Chondrocyte (in vitro differentiated cells): ENCODE results near the gene UBE2U. TPM values are rescaled to one million over a fixed set of nuclear protein-coding genes. Genes with fewer than 3 reads are reported as not detected.

Source experiments
- DNase-seq: peaks from one replicate; pipeline ENCODE4 v3.0.0; 2021; ENCODE audit warnings: mixed read lengths, low spot score
- H3K27ac Mint-ChIP-seq: one replicate; pipeline ENCODE4 v1.8.0; 2021; ENCODE audit warnings: mild to moderate bottlenecking, moderate library complexity, mixed read lengths; ENCODE audit not compliant: unreplicated experiment
- H3K27me3 Mint-ChIP-seq: 2 replicates; pipeline ENCODE4 v1.8.0; 2021; ENCODE audit warnings: low read depth, mixed read lengths
- H3K36me3 Mint-ChIP-seq: 2 replicates; pipeline ENCODE4 v1.8.0; 2021; ENCODE audit warnings: low read depth, mixed read lengths
- H3K4me1 Mint-ChIP-seq: 2 replicates; pipeline ENCODE4 v1.8.0; 2021; ENCODE audit warnings: low read depth, mild to moderate bottlenecking, mixed read lengths
- H3K4me3 Mint-ChIP-seq: one replicate; pipeline ENCODE4 v1.8.0; 2021; ENCODE audit warnings: mild to moderate bottlenecking, moderate library complexity, mixed read lengths; ENCODE audit not compliant: unreplicated experiment
- H3K9me3 Mint-ChIP-seq: 2 replicates; pipeline ENCODE4 v1.8.0; 2021; ENCODE audit warnings: low read depth, mixed read lengths
- CTCF ChIP-seq: fragments of 200-600 bp; sonication (generic); IDR thresholded peaks from 2 replicates; pipeline ENCODE4 v1.5.0; 2021; ENCODE audit warnings: antibody characterized with exemption, mild to moderate bottlenecking, moderate library complexity
- total RNA-seq: library from RNA; stranded (reverse); gene quantifications from 3 replicates; pipeline ENCODE4 v1.2.1, GENCODE V29; 2021

UBE2U gene
- total RNA-seq, 1 donor from 2014 or later, result 0.27 TPM

GRCh38 chr1:64287071-64287470 lies 83.6 kb downstream of the UBE2U start:
- Mint-ChIP-seq H3K27ac (no peak overlapping the region), H3K4me3 (no peak overlapping the region), H3K9me3 (peaks cover 2% of the 10 kb centered on the region), H3K27me3 (no peaks in the 10 kb centered on the region), H3K36me3 (no peaks in the 10 kb centered on the region), H3K4me1 (no peaks in the 10 kb centered on the region)
- DNase-seq, result no peak
- no peak for TF ChIP-seq CTCF

- no peaks in the 10 kb centered on the region for H3K4me1 Mint-ChIP-seq
- no peak overlapping the region for H3K4me3 Mint-ChIP-seq
- no peak for DNase-seq
- H3K27me3 Mint-ChIP-seq, result no peaks in the 10 kb centered on the region
- H3K36me3 Mint-ChIP-seq, result peaks cover 2% of the 10 kb centered on the region
- H3K27ac Mint-ChIP-seq, result no peak overlapping the region
- peaks cover 7% of the 10 kb centered on the region for H3K9me3 Mint-ChIP-seq
- no peak for TF ChIP-seq CTCF
Measured at GRCh38 chr1:64290420-64290819, 87.0 kb downstream of the UBE2U start.

- Mint-ChIP-seq H3K27me3 (peaks cover 3% of the 10 kb centered on the region), H3K36me3 (peaks cover 2% of the 10 kb centered on the region), H3K4me1 (no peaks in the 10 kb centered on the region), H3K9me3 (peaks cover 7% of the 10 kb centered on the region), H3K4me3 (no peak overlapping the region), H3K27ac (no peak overlapping the region)
- no peak for DNase-seq
- no peak for TF ChIP-seq CTCF
Measured at GRCh38 chr1:64291931-64292330, 88.5 kb downstream of the UBE2U start.

- no peaks in the 10 kb centered on the region for H3K4me1 Mint-ChIP-seq
- TF ChIP-seq CTCF, result no peak
- DNase-seq, result no peak
- no peak overlapping the region for H3K27ac Mint-ChIP-seq
- H3K27me3 Mint-ChIP-seq, result peaks cover 5% of the 10 kb centered on the region
- peaks cover 10% of the 10 kb centered on the region for H3K9me3 Mint-ChIP-seq
- H3K36me3 Mint-ChIP-seq, result peaks cover 2% of the 10 kb centered on the region
- no peak overlapping the region for H3K4me3 Mint-ChIP-seq
Measured at GRCh38 chr1:64292399-64292798, 89.0 kb downstream of the UBE2U start.

GRCh38 chr1:64293820-64294219 lies 90.4 kb downstream of the UBE2U start:
- Mint-ChIP-seq H3K9me3 (peaks cover 21% of the 10 kb centered on the region), H3K27ac (no peak overlapping the region), H3K27me3 (peaks cover 5% of the 10 kb centered on the region), H3K36me3 (peaks cover 4% of the 10 kb centered on the region), H3K4me1 (no peaks in the 10 kb centered on the region), H3K4me3 (no peak overlapping the region)
- no peak for TF ChIP-seq CTCF
- no peak for DNase-seq
